HS-27A (cell line): Measurements from ENCODE around the gene SMAD3.

Experiments used
- DNase-seq: peaks from one replicate; pipeline ENCODE4 v3.0.0-alpha.2; 2012; ENCODE audit warnings: low read depth, missing footprints

Gene SMAD3

DNA sequence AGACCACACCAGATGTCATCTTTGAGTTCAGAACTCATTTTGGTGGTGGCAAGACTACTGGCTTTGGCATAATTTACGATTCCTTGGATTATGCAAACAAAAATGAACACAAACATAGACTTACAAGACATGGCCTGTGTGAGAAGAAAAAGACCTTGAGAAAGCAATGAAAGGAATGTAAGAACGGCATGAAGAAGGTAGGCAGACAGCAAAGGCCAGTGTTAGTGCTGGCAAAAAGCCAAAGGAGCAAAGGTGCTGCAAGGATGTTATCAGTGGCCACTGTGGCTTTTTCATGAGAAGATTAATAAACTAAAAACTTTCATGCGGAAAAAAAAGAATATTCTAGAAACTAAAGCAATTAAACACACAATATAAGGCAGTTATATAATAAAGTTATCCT lies 167.2 kb downstream of the SMAD3 start:
- DNase-seq: no peak

DNA sequence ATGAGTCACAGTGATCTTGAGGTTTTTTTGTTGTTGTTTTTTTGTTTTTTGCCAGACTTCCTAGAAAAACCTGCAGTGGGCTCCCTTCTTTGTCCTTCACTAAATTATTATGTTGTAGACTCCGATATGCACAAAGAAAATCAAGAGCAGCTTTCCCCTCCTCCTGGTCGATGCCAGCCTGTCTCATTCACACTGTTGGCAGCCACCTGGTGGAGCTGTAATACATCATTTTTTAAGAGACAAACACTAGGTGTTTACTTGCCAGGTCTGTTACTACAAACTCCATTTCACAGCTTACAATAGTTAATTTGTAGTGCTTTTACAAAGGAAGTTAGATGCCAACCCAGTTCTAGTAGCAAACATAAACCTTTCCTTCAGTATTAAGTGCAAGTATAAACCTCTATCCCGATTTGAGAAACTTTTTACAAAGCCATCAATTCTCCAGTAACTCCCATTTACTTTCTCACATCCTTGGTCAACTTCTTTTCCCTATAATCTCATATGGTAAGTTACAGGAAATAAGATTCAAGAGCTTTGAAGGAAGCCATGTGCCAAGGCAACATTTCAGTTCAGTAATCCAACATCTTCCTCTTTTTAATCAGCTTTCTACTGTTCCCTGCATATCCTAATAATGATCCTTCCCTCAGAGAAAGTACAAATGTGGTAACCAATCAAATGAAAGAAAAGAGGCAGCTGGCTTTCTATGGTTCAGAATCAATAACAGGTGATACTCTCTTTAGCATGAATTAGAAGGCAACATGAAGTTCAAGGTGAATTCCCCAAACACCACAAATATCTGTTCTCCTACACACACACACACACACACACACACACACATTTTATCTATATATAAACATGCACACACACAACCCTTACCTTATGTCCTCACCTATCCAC lies 175.1 kb downstream of the SMAD3 start:
- no peak for DNase-seq

DNA sequence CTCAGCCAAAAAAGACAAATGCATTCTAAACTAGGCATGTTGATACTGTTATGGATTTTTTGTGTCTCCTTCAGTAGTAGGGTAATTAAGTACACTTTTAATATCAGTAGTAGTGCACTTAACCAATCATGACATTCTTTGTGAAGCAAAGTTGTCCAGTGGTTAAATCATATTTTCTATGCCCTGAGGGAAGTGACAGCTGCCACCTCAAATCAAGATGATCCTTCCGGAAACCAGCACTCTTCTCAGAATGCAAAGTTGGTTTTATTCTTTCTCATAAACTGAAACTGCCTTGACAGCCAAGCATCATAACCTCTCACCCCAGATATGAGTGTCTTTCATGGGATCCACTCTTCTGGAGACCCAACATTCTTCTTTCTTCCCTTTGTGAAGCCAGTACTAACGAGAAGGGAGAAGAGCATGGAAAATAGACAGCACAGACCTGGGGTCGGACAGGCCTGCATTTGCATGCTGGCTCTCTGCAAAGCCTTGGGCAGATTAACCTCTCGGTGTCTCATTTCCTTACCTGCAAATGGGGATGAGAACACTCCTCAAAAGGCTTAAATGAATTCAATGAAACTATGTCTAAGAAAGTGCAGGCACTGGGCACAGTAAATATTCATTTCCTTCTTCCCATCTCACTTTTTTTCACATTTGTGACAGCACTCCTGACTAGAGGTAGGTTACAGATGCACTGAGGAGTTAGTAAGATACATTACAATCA lies 175.9 kb downstream of the SMAD3 start:
- DNase-seq: no peak

DNA sequence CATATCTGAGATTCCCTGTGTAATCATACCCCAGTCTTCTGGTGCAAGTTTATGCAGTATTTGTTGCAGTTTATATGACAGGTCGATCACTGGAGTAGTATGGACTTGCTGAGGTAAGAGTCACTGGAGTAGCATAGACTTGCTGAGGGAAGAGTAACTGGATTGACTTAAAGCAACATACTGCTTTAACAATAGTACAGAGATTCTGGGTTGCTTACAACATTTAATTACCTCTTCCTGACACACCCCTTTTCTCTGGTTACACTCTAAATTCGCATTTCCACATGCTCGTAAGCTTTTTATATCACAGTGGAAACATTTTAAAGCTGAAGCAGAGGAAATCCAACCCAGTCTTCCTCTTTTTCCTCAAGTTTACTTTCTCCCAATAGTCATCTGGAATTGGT lies 177.3 kb downstream of the SMAD3 start:
- no peak for DNase-seq
